HepG2 (cell line): ENCODE data around the gene EDEM1. TPM values are rescaled to one million over a fixed set of nuclear protein-coding genes. Genes with fewer than 3 reads are reported as not detected.
"Not testable (repeated sequence)": the region's sequence is repeated elsewhere in the genome, so short reads cannot be mapped to it uniquely, and the experiment has no call there.

Experiments
- ATAC-seq: fragments of 200-7000 bp; cut with Tn5 transposase; 3 replicates; pipeline ENCODE4 v1.9.1; 2020; ENCODE audit warnings: mild to moderate bottlenecking, moderate library complexity
- BruUV-seq: library from RNA; stranded (reverse); fragments of 400-500 nt; replicated peaks from 2 replicates; lab custom pipeline; 2021; lab: Mats Ljungman, UMichigan
- CTCF ChIA-PET: fragments of 300-600 bp; formaldehyde crosslinking; extraction: SDS; loops from one replicate; lab custom pipeline; 2021; ENCODE audit warnings: low total read pairs, inconsistent platforms, low intra/inter-chr PET ratio; lab: Yijun Ruan, JAX
- POLR2A ChIA-PET: fragments of 350-600 bp; sonication (Branson Sonifier 250); formaldehyde crosslinking; loops from one replicate; lab custom pipeline; 2020; ENCODE audit warnings: antibody characterized with exemption, inconsistent platforms; lab: Yijun Ruan, JAX
- DNase-seq: peaks from one replicate; pipeline ENCODE4 v3.0.0-alpha.2; 2015; ENCODE audit warnings: low spot score
- FAIRE-seq: peaks from 3 replicates; lab custom pipeline; 2011; peaks lifted over from hg19 to GRCh38; lab: Jason Lieb, UNC
- H2AFZ ChIP-seq: one replicate; pipeline ENCODE4 v1.6.1; 2011; ENCODE audit warnings: low read length, inconsistent platforms
- H3K27ac ChIP-seq: fragments of 300-600 bp; 3 replicates; pipeline ENCODE4 v1.8.0; 2011; ENCODE audit warnings: mixed run types, mild to moderate bottlenecking, mixed read lengths, low read length, inconsistent platforms; ENCODE audit not compliant: insufficient read depth; ENCODE audit errors: extremely low read length
- H3K27me3 ChIP-seq, 2 experiments: fragments of 200-600 bp in 1 of 2; 2 replicates in 1 of 2; 3 replicates in 1 of 2; pipeline versions ENCODE4 v1.6.0 to v1.8.0; 2011; ENCODE audit warnings: low read length in 2 of 2, mild to moderate bottlenecking in 2 of 2, moderate library complexity in 2 of 2, inconsistent platforms in 1 of 2; ENCODE audit not compliant: insufficient read depth in 2 of 2, control insufficient read depth in 1 of 2
- H3K36me3 ChIP-seq, 2 experiments: fragments of 200-600 bp in 1 of 2; replicated peaks in 1 of 2; 2 replicates in 1 of 2; 3 replicates in 1 of 2; pipeline versions ENCODE4 v1.5.1 to v1.8.0; 2011; ENCODE audit warnings: low read length in 2 of 2, inconsistent platforms in 1 of 2; ENCODE audit not compliant: insufficient read depth in 2 of 2, control insufficient read depth in 1 of 2
- H3K4me1 ChIP-seq: 2 replicates; pipeline ENCODE4 v1.5.1; 2012; ENCODE audit warnings: low read length, inconsistent platforms; ENCODE audit not compliant: insufficient read depth
- H3K4me2 ChIP-seq: 2 replicates; pipeline ENCODE4 v1.6.0; 2011; ENCODE audit warnings: low read depth, low read length, inconsistent platforms
- H3K4me3 ChIP-seq, 3 experiments: fragments of 200-600 bp in 1 of 3; sonication (generic), shearing (Covaris generic) in 1 of 3; replicated peaks in 1 of 3; 2 replicates each; pipeline ENCODE4 v1.5.1; 2011 to 2016; ENCODE audit warnings: low read length in 3 of 3, inconsistent platforms in 2 of 3, low read depth in 2 of 3, mild to moderate bottlenecking in 2 of 3, control low read depth in 1 of 3, mixed read lengths in 1 of 3; ENCODE audit not compliant: insufficient read depth in 1 of 3
- H3K79me2 ChIP-seq: one replicate; pipeline ENCODE4 v1.6.1; 2011; ENCODE audit warnings: low read length, inconsistent platforms; ENCODE audit not compliant: insufficient read depth
- H3K9ac ChIP-seq: 2 replicates; pipeline ENCODE4 v1.6.0; 2011; ENCODE audit warnings: mild to moderate bottlenecking, low read depth, low read length, inconsistent platforms; ENCODE audit not compliant: insufficient read depth
- H3K9me3 ChIP-seq: 2 replicates; pipeline ENCODE4 v1.5.1; 2012; ENCODE audit warnings: mild to moderate bottlenecking, low read length
- H4K20me1 ChIP-seq: 2 replicates; pipeline ENCODE4 v1.6.0; 2011; ENCODE audit warnings: inconsistent platforms, mild to moderate bottlenecking, low read length, moderate library complexity; ENCODE audit not compliant: insufficient read depth
- CREB1 ChIP-seq, 2 experiments: fragments of 450-650 bp in 1 of 2; IDR thresholded peaks; 2 replicates each; pipeline ENCODE4 v1.6.1; 2016 to 2017; ENCODE audit warnings: control low read depth in 1 of 2, mild to moderate bottlenecking in 1 of 2, missing compliant biosample characterization in 1 of 2, missing genetic modification characterization in 1 of 2
- EEA1 ChIP-seq: sonication (generic); formaldehyde crosslinking; IDR thresholded peaks from 2 replicates; pipeline ENCODE4 v1.5.1; 2020; ENCODE audit warnings: mild to moderate bottlenecking, missing genetic modification reagents, borderline replicate concordance
- FOXK1 ChIP-seq: sonication (generic); formaldehyde crosslinking; IDR thresholded peaks from 2 replicates; pipeline ENCODE4 v1.4.0; 2020; ENCODE audit warnings: low read depth, missing genetic modification reagents, borderline replicate concordance
- FOXP4 ChIP-seq: sonication (generic); formaldehyde crosslinking; IDR thresholded peaks from 2 replicates; pipeline ENCODE4 v1.4.0; 2020; ENCODE audit warnings: missing genetic modification reagents
- GATAD1 ChIP-seq: IDR thresholded peaks from 2 replicates; pipeline ENCODE4 v1.6.1; 2016; ENCODE audit warnings: missing genetic modification reagents, missing compliant biosample characterization
- HIVEP1 ChIP-seq: sonication (generic); formaldehyde crosslinking; IDR thresholded peaks from 2 replicates; pipeline ENCODE4 v1.4.0; 2020; ENCODE audit warnings: mild to moderate bottlenecking, missing genetic modification reagents
- IRX3 ChIP-seq: sonication (generic); formaldehyde crosslinking; IDR thresholded peaks from 2 replicates; pipeline ENCODE4 v1.8.1; 2023; ENCODE audit warnings: mild to moderate bottlenecking, low read depth, missing genetic modification reagents, borderline replicate concordance
- NAIF1 ChIP-seq: sonication (generic); formaldehyde crosslinking; IDR thresholded peaks from 2 replicates; pipeline ENCODE4 v1.5.0; 2020; ENCODE audit warnings: mild to moderate bottlenecking, missing genetic modification reagents, borderline replicate concordance
- NCOR1 ChIP-seq: fragments of 200-600 bp; sonication (generic); IDR thresholded peaks from 2 replicates; pipeline ENCODE4 v1.7.0; 2017; ENCODE audit warnings: antibody characterized with exemption, low read length, borderline replicate concordance
- NFATC3 ChIP-seq: sonication (generic); formaldehyde crosslinking; IDR thresholded peaks from 2 replicates; pipeline ENCODE4 v1.5.1; 2020; ENCODE audit warnings: mild to moderate bottlenecking, missing genetic modification reagents
- PAX8 ChIP-seq: sonication (generic); formaldehyde crosslinking; IDR thresholded peaks from 2 replicates; pipeline ENCODE4 v1.8.0; 2022; ENCODE audit warnings: mild to moderate bottlenecking, missing genetic modification reagents, borderline replicate concordance
- RXRB ChIP-seq: IDR thresholded peaks from 2 replicates; pipeline ENCODE4 v1.6.1; 2016; ENCODE audit warnings: borderline replicate concordance, missing genetic modification reagents, missing compliant biosample characterization
- SMAD3 ChIP-seq: sonication (generic); formaldehyde crosslinking; IDR thresholded peaks from 2 replicates; pipeline ENCODE4 v1.4.0; 2020; ENCODE audit warnings: missing genetic modification reagents
- SP2 ChIP-seq: sonication (generic); formaldehyde crosslinking; IDR thresholded peaks from 2 replicates; pipeline ENCODE4 v1.5.1; 2020; ENCODE audit warnings: mild to moderate bottlenecking, missing genetic modification reagents
- ZNF34 ChIP-seq: sonication (generic); formaldehyde crosslinking; IDR thresholded peaks from 2 replicates; pipeline ENCODE4 v1.4.0; 2020; ENCODE audit warnings: mild to moderate bottlenecking, missing genetic modification reagents, borderline replicate concordance
- ZNF652 ChIP-seq: IDR thresholded peaks from 2 replicates; pipeline ENCODE4 v1.6.1; 2016; ENCODE audit warnings: low read depth, borderline replicate concordance
- ZNF678 ChIP-seq: sonication (generic); formaldehyde crosslinking; IDR thresholded peaks from 2 replicates; pipeline ENCODE4 v1.4.0; 2020; ENCODE audit warnings: mild to moderate bottlenecking, missing genetic modification reagents
- ZNF749 ChIP-seq: sonication (generic); formaldehyde crosslinking; IDR thresholded peaks from 2 replicates; pipeline ENCODE4 v1.8.0; 2022; ENCODE audit warnings: mild to moderate bottlenecking, missing genetic modification reagents, moderate library complexity, borderline replicate concordance
- ZNF776 ChIP-seq: sonication (generic); formaldehyde crosslinking; IDR thresholded peaks from 2 replicates; pipeline ENCODE4 v1.4.0; 2020; ENCODE audit warnings: mild to moderate bottlenecking, missing genetic modification reagents
- WGBS: methylation state at CpG from one replicate; pipeline ENCODE4 v1.1.6; 2017; ENCODE audit warnings: low lambda C conversion rate; 5-methylcytosine and 5-hydroxymethylcytosine counted together
- in situ Hi-C: cut with HindIII; loops from 2 replicates; pipeline ENCODE4 v1.10.0; 2017; ENCODE audit warnings: low pct_unique_long_range_greater_than_20kb; ENCODE audit not compliant: extremely low pct_ligation_motif_present
- intact Hi-C: fragments of 100-400 bp; cut with micrococcal nuclease; formaldehyde crosslinking; loops from one replicate; pipeline ENCODE4 v1.10.0; 2022; ENCODE audit not compliant: unreplicated experiment
- polyA plus RNA-seq, 8 experiments: library from polyadenylated mRNA; depleted of rRNA in 3 of 8; stranded (reverse) in 7 of 8; unstranded in 1 of 8; fragments of >200 nt; fragmentation: Illumina TruSeq in 4 of 8; extraction: Trizol in 4 of 8; gene quantifications; 2 replicates each; pipeline versions ENCODE4 v1.2.1 to v1.2.3, GENCODE V29; 2011 to 2016; ENCODE audit warnings: low read depth in 4 of 8, missing spikeins in 1 of 8, mixed read lengths in 1 of 8; ENCODE audit not compliant: insufficient read depth in 1 of 8
- total RNA-seq, 5 experiments: library from RNA; depleted of rRNA; stranded (reverse); fragments of >200 nt; fragmentation: Illumina TruSeq; extraction: Trizol; gene quantifications; 2 replicates each; pipeline ENCODE4 v1.2.3, GENCODE V29; 2016; ENCODE audit warnings: low read depth in 1 of 5

The EDEM1 gene
- total and polyA plus RNA-seq, 2 of the 13 experiments (the other 11 are each of a cell fraction or from before 2014, with no cell fraction given): 13.8 to 25.8 TPM

- POLR2A ChIA-PET: no interaction called here
- H3K27me3 ChIP-seq: no peaks in the 10 kb centered on the region
- no TSS peak for BruUV-seq
- H3K79me2 ChIP-seq: peaks cover 94% of the 10 kb centered on the region
- TF ChIP-seq ZNF749 (CRISPR knock-in tag): no peak
- no peak for TF ChIP-seq FOXP4 (CRISPR knock-in tag)
- TF ChIP-seq ZNF652 (CRISPR knock-in tag): no peak
- no peak for TF ChIP-seq GATAD1
- no peak for TF ChIP-seq ZNF34 (CRISPR knock-in tag)
- TF ChIP-seq SP2: no peak
- no peak for TF ChIP-seq NAIF1 (CRISPR knock-in tag)
- TF ChIP-seq EEA1 (CRISPR knock-in tag): no peak
- no peak for TF ChIP-seq HIVEP1 (CRISPR knock-in tag)
- no peak for TF ChIP-seq ZNF776
- no peak for TF ChIP-seq ZNF678 (CRISPR knock-in tag)
- TF ChIP-seq CREB1 (IDR thresholded peaks at IDR 0.05): no peak
- no peak for TF ChIP-seq CREB1 (CRISPR knock-in tag; IDR thresholded peaks at IDR 0.05)
- no peak for TF ChIP-seq IRX3 (CRISPR knock-in tag)
- no peak for TF ChIP-seq PAX8 (CRISPR knock-in tag)
- TF ChIP-seq RXRB: no peak
- no peak for TF ChIP-seq SMAD3
- no peak for TF ChIP-seq NCOR1
- TF ChIP-seq FOXK1 (CRISPR knock-in tag): no peak
- no peak for TF ChIP-seq NFATC3 (CRISPR knock-in tag)
- H3K9ac ChIP-seq: no peak overlapping the region
- no peak overlapping the region for H3K27ac ChIP-seq
- H3K9me3 ChIP-seq: no peaks in the 10 kb centered on the region
- intact Hi-C loops: no loop called here
- FAIRE-seq (no peak), ATAC-seq (no peak), DNase-seq (no peak)
- H3K4me3 ChIP-seq: no peak overlapping the region
- H3K36me3 ChIP-seq: peaks cover 0 to 8% of the 10 kb centered on the region in 2 experiments; a peak in 3 of 5 replicates
- WGBS: 94% methylated on average over 5 of the region's 5 CpGs
- peaks cover 5% of the 10 kb centered on the region for H4K20me1 ChIP-seq
- in situ Hi-C loops: no loop called here
- H3K4me2 ChIP-seq: no peak overlapping the region
- no peaks in the 10 kb centered on the region for H3K4me1 ChIP-seq
- CTCF ChIA-PET: no interaction called here
- H2AFZ ChIP-seq: no peak overlapping the region
Measured at GRCh38 chr3:5145120-5145519, 42.4 kb upstream of the EDEM1 start.

- CTCF ChIA-PET: not testable (repeated sequence)
Measured at GRCh38 chr3:5147152-5147551, 40.4 kb upstream of the EDEM1 start.

More at GRCh38 chr3:5147152-5147551, 40.4 kb upstream of the EDEM1 start:
- H3K36me3 ChIP-seq, H3K4me1 ChIP-seq, H3K9ac ChIP-seq, H3K9me3 ChIP-seq, H3K4me3 ChIP-seq, H2AFZ ChIP-seq, H3K27ac ChIP-seq, ATAC-seq, in situ Hi-C loops, DNase-seq, BruUV-seq, intact Hi-C loops, FAIRE-seq, H3K4me2 ChIP-seq, POLR2A ChIA-PET, H4K20me1 ChIP-seq, H3K27me3 ChIP-seq: not testable (repeated sequence)
- WGBS: 98% methylated on average over 5 of the region's 5 CpGs
- H3K79me2 ChIP-seq: peaks cover 91% of the 10 kb centered on the region
